ENCODE data around the gene AUTS2. TPM values are rescaled to one million over a fixed set of nuclear protein-coding genes. Genes with fewer than 3 reads are reported as not detected.

Gene AUTS2
- total and polyA plus RNA-seq, 2 of the 8 experiments (the other 6 are each of a cell fraction or from before 2014, with no cell fraction given) = 25.9 to 101 TPM

DNA sequence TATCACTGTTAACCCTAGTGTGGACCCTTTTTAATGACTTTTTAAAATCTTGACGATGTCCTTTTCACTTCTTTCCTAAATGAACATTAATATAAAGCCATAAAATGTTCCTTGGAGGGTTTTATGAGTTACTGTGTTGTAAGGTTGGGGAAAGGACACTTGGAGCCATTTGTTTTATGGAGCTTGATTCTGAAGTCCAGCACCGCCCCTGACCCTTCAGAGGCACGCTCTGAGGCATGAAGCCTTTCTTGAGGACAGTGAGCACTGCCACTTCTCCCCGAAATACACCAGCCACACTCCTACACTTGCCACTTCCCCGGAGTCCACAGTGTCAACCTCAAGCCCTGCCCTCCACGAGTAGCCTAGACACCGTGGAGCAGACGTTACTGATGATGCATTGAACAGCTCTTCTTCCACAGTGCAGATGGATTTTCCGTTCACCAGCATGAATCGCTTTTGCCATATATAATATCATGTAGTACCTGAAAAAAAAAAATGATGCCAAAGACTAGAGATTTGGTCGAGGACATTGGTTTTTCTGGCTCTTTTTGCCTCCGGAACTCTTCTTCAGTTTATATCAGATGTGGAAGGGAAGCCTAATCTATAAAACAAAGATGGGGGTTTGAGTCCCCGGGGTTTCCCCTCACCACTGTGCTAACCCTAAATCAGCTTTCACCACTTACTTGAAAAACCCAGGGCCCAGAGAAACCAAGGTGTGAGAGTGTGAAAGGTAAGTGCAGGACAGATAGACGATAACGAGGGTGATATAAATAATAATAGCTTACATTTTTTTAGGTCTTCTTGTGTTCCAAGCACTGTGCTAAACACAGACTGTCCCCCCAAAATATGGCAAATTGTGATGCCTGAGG, 881.1 kb downstream of the AUTS2 start:
- H3K9me3 ChIP-seq (ENCODE audit: insufficient read depth in 2 of 2, low read depth in 1 of 2, low read length in 1 of 2) = no peaks in the 10 kb centered on the region
- H2BK120ac ChIP-seq (replicated peaks; ENCODE audit: low read depth, low read length) = no peak overlapping the region
- no peaks in the 10 kb centered on the region for H3K27me3 ChIP-seq (replicated peaks in 1 of 4; ENCODE audit: control insufficient read depth in 3 of 4, extremely low read depth in 1 of 4, insufficient read depth in 3 of 4, low read length in 3 of 4)
- H3K36me3 ChIP-seq (ENCODE audit: control insufficient read depth in 2 of 4, insufficient read depth in 4 of 4, low read length in 3 of 4) = no peaks in the 10 kb centered on the region
- no peak overlapping the region for H4K5ac ChIP-seq (ENCODE audit: insufficient read length, low read depth, low read length)
- H4K91ac ChIP-seq (replicated peaks; ENCODE audit: insufficient read length, low read length) = no peak overlapping the region
- FAIRE-seq = no peak
- H4K8ac ChIP-seq (ENCODE audit: extremely low read depth, insufficient read depth, low read length) = no peak overlapping the region; the same call in 1 of the 2 replicates
- no peak for DNase-seq (ENCODE audit: low read depth in 1 of 2, low spot score in 2 of 2)
- no peak overlapping the region for H3K4ac ChIP-seq (replicated peaks; ENCODE audit: insufficient read length, low read depth, low read length)
- no peaks in the 10 kb centered on the region for H3K23me2 ChIP-seq (ENCODE audit: low read depth, low read length)
- no peak overlapping the region for H2AK5ac ChIP-seq (ENCODE audit: low read depth, low read length)
- no peaks in the 10 kb centered on the region for H3K4me1 ChIP-seq (replicated peaks in 1 of 4; ENCODE audit: control insufficient read depth in 3 of 4, insufficient read depth in 4 of 4, low read length in 3 of 4)
- ChIA-PET CTCF (ENCODE audit: partially characterized antibody) (interaction anchor here (0.7 to 1.2 kb wide), 2 partner anchors 13 to 913 kb away, joined by 3 read pairs; no protein-coding TSS in a partner anchor), POLR2A (ENCODE audit: partially characterized antibody) (no interaction called here)
- H3K14ac ChIP-seq (ENCODE audit: insufficient read length) = no peak overlapping the region
- no peak for TF ChIP-seq CHD2 (IDR thresholded peaks at IDR 0.05; ENCODE audit: low read length)
- no peak for TF ChIP-seq PHF8 (conservative IDR thresholded peaks at IDR 0.05; ENCODE audit: low read depth, low read length)
- no peak for TF ChIP-seq SUZ12 (IDR thresholded peaks at IDR 0.05; ENCODE audit: low read length)
- TF ChIP-seq HDAC2 (IDR thresholded peaks at IDR 0.05; ENCODE audit: borderline replicate concordance in 1 of 2, low read depth in 2 of 2, low read length in 2 of 2) = no peak
- no peak for TF ChIP-seq BACH1 (IDR thresholded peaks at IDR 0.05; ENCODE audit: low read length)
- no peak for TF ChIP-seq MAFK (IDR thresholded peaks at IDR 0.05; ENCODE audit: low read depth, low read length)
- TF ChIP-seq TEAD4 (IDR thresholded peaks at IDR 0.05; ENCODE audit: low read depth, low read length) = no peak
- no peak for TF ChIP-seq CBX8 (IDR thresholded peaks at IDR 0.05; ENCODE audit: borderline replicate concordance, low read depth, low read length)
- no peak for TF ChIP-seq BCL11A (IDR thresholded peaks at IDR 0.05; ENCODE audit: low read depth in 2 of 2, low read length in 2 of 2)
- no peak for TF ChIP-seq CEBPB (IDR thresholded peaks at IDR 0.05; ENCODE audit: low read depth, low read length)
- TF ChIP-seq TCF12 (IDR thresholded peaks at IDR 0.05; ENCODE audit: low read depth, low read length) = no peak
- no peak overlapping the region for H3K27ac ChIP-seq (ENCODE audit: low read depth, low read length)
- no peak overlapping the region for H2BK5ac ChIP-seq (ENCODE audit: low read depth, low read length)
- no peaks in the 10 kb centered on the region for H4K20me1 ChIP-seq (replicated peaks in 1 of 2; ENCODE audit: control insufficient read depth in 1 of 2, insufficient read depth in 2 of 2, low read length in 2 of 2)
- H3K79me1 ChIP-seq (ENCODE audit: low read depth, low read length) = no peaks in the 10 kb centered on the region
- 0 out of 2 replicates have a peak overlapping the region, but pooled peaks have one; percentile 18 for H2BK15ac ChIP-seq (ENCODE audit: low read length)
- H2AFZ ChIP-seq (ENCODE audit: low read length) = no peak overlapping the region
- H2BK12ac ChIP-seq (ENCODE audit: low read depth, low read length) = no peak overlapping the region
- H3K9ac ChIP-seq (replicated peaks in 1 of 4; ENCODE audit: extremely low read depth in 1 of 4, low read depth in 3 of 4, low read length in 3 of 4) = no peak overlapping the region
- no peaks in the 10 kb centered on the region for H3K79me2 ChIP-seq (ENCODE audit: control insufficient read depth in 1 of 2, insufficient read depth in 2 of 2, low read length in 2 of 2)
- H3K56ac ChIP-seq (replicated peaks; ENCODE audit: insufficient read length, low read depth, low read length) = no peak overlapping the region
- H2BK20ac ChIP-seq (ENCODE audit: low read length) = no peak overlapping the region
- H3K4me2 ChIP-seq (ENCODE audit: insufficient read depth in 1 of 2, low read depth in 2 of 2, low read length in 2 of 2) = no peak overlapping the region
- no peak overlapping the region for H3K18ac ChIP-seq (ENCODE audit: extremely low read depth, low read length)
- no peak overlapping the region for H3K23ac ChIP-seq (ENCODE audit: insufficient read length)
- 87% methylated on average over 15 of the region's 15 CpGs; no CpG with 5 or more reads in 1 of the 2 experiments for WGBS, 2 experiments (ENCODE audit: extremely low coverage in 1 of 2, insufficient coverage in 1 of 2, insufficient read length in 1 of 2, insufficient replicate concordance in 2 of 2, low coverage in 1 of 2, low lambda C conversion rate in 2 of 2, missing lambda C conversion rate in 1 of 2)
- no peak overlapping the region for H3K4me3 ChIP-seq (ENCODE audit: extremely low read depth in 1 of 4, insufficient read depth in 2 of 4, low read depth in 3 of 4, low read length in 4 of 4)
